ENCODE measurements around the gene UPK3BL1.
"Not testable (repeated sequence)": the region's sequence is repeated elsewhere in the genome, so short reads cannot be mapped to it uniquely, and the experiment has no call there.

The UPK3BL1 gene, protein sequence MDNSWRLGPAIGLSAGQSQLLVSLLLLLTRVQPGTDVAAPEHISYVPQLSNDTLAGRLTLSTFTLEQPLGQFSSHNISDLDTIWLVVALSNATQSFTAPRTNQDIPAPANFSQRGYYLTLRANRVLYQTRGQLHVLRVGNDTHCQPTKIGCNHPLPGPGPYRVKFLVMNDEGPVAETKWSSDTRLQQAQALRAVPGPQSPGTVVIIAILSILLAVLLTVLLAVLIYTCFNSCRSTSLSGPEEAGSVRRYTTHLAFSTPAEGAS

DNA sequence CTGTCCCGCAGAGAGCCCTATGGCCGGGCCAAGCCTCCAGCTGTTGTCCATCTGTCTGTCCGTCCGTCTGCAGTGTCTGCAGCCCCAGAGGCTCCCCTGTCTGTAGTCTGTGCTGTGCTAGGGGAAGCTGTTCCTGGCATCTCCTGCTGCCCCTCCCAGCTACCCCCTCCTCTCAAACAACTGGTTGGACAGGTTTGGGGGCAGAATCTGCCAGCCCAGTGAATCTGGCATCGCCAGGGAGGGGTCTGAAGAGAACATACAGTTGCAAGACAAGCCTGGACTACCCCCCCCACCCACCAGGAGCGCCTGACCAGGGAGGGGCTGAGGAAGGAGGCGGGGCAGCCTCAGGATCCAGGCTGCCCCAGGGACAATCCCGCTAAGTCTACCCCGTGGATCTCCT, at the start of gene UPK3BL1:
Gene UPK3BL1 (minus strand): TSS at position 101 of the 400 bp plus-strand sequence. CDS start 50 bp downstream, at position 51.
- DNase-seq: not testable (repeated sequence)

DNA sequence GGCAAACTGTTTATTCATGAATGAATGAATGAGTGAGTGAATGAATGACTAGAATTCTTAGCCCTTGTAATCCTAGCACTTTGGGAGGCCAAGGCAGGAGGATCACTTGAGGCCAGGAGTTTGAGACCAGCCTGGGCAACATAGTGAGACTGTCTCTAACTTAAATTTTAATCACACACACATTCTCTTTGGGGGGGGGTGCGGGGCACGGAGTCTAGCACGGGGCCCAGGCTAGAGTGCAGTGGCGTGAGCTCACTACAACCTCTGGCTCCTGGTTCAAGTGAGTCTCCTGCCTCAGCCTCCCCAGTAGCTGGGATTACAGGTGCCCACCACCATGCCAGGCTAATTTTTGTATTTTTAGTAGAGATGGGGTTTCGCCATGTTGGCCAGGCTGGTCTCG, 48.0 kb upstream of the UPK3BL1 start:
- DNase-seq: not testable (repeated sequence)

DNA sequence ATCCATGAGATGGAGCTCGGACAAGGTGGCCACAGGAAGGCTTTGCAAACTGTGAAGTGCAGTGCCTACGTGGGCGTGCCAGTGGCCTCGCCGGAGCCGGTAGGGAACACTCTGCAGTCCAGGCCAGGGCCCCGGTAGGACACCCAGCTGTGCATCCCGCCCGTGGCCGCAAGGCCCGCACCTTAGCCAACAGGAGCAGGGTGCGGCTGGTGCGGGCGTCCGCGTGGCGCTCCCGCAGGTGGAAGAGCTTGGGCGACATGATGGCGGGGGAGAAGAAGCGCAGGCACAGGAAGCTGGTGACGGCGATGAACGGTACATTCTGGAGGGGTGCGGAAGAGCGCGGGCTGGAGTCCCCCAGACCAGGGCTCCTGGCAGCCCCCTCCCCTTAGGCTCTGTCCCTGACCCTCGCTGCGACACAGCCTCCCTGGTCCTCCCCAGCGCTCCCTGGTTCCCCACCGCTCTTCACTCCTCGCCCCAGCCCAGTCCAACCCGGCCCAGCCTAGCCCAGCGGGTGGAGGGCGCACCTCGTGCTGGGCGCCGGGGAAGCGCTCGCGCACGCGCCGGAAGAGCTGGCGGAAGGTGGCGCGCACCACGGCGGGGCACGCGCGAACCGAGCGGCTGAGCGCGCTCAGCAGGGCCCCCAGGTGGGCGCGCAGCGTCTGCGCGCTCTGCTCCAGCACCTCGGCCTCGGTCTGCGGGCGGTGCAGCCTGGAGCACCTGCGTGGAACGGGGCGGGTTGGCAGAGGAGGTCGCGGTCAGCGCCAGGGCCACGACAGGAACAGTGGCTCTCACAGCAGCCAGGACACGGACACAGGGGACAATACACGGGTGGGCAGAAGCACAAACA, 47.1 kb upstream of the UPK3BL1 start:
- not testable (repeated sequence) for DNase-seq

DNA sequence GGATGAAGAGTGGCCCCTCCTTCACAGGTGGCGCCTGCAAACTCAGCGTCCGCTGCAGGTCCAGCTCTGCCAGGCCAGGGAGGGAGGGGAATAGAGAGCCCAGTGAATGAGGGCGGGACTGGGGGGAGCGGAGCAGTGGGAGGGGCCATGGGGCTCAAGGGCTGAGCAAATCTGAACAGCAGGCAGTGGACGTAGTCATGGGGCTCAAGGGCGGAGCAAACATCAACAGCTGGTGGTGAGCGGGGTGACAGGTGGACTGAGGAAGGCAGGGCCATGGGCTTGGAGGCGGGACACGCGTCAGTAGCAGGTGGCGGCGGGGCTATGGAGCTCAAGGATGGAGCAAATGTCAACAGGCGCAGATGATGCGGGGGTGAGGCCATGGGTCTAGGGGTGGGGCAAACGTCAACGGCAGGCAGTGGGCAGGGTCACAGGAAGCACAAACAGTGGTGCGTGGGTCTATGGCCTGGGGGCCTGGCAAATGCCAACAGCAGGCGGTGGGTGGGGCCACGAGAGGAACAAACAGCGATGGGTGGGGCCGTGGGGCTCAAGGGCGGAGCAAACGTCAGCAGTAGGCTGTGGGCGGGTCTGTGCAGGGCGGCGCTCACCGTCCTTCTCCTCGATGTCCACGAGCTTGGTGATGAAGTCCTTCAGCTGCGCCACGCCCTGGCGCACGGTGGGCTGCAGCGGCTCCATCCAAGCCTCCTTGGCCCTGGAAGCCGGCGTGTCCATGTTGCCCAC, 45.9 kb upstream of the UPK3BL1 start:
- DNase-seq: not testable (repeated sequence)

DNA sequence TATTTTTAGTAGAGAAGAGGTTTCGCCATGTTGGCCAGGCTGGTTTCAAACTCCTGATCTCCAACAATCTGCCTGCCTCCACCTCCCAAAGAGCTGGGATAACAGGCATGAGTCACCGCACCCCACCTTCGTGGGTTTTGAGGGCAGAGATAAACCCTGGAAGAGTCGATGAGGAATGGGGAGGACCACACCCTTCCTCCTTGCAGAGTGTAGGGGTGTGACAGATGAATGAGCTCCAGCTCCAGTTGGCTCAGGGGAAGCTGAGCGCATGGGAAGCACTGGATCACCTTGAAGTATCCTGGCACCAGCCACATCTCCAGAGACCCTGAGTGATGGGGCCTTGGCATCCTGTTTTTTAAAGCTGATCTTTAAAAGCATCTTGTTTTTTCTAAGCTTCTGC, 40.0 kb upstream of the UPK3BL1 start:
- DNase-seq: not testable (repeated sequence)

DNA sequence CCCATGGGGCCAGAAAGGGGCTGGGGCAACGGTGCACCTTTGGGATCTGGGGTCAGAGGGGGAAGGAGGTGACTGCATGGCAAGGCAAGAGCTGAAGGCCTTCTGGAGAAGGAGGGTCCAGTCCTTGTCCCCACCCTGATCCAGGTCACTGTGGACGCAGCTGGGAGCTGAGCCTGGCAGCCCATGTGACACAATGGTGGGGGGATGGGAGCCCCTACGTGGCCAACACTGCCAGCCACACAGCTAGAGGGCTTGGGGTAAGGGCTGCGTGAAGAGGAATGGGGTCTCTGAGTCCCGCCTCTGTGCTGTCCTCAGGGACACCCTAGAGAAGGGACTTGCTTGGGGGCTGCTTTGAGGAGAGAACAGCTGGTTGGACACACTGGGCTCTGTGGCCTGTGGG, 38.2 kb upstream of the UPK3BL1 start:
- not testable (repeated sequence) for DNase-seq

DNA sequence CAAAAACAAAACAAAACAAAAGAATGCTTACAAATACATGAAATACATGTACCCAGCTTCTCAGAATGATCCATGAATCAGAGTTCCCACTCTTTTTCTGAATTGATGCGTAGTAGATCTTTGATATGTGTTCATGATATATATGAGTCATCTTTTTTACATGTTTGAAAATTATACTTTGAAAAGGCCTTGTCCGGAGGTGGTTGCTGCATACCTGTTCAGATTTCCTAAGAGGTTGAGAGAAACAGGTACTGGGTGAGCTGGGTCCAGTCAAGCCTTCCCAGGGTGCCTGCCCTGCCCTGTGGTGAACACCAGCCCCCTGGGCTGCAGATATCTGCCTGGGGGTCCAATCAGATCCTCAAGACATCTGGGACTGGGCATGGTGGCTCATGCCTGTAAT, 33.0 kb upstream of the UPK3BL1 start:
- DNase-seq: not testable (repeated sequence)

DNA sequence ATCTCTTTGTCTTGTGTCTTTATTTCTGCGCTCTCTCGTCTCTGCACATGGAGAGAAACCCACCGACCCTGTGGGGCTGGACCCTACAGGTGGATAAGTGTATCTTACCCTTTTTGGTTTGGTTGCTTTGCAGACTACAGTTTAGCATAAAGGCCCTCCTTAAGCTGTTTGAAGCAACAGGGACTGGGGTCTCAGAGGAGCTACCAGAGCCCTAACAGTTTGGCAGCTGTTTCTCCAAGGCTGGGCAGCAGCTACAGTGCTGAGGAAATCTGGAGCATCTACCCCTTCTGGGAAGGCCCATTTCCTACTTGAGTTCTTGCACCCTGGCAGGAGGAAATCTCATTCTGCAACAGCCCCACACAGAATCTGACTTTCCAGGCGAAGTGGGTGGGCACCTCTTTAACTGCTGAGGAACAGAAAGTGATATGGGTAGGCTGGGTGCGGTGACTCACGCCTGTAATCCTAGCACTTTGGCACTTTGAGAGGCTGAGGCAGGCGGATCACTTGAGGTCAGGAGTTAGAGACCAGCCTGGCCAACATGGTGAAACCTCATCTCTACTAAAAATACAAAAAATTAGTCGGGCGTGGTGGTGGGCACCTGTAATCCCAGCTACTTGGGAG, 31.0 kb upstream of the UPK3BL1 start:
- DNase-seq: not testable (repeated sequence)

DNA sequence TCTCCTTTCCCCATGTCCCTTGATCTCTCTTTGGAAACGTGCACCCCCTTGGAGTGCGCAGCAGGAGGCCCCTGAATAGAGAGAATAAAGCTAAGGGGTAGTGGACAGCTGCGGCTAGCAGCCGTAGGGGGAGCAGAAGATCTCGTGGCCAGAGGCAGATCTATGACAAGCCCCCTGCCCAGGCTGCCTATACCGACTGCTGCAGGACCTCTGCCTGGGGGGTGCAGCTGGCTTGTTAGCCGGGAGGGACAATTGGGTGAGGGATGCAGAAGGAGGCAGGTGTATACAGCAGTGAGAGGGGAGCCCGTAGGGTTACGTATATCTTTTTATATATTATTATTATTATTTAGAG, 29.3 kb upstream of the UPK3BL1 start:
- DNase-seq: not testable (repeated sequence)

DNA sequence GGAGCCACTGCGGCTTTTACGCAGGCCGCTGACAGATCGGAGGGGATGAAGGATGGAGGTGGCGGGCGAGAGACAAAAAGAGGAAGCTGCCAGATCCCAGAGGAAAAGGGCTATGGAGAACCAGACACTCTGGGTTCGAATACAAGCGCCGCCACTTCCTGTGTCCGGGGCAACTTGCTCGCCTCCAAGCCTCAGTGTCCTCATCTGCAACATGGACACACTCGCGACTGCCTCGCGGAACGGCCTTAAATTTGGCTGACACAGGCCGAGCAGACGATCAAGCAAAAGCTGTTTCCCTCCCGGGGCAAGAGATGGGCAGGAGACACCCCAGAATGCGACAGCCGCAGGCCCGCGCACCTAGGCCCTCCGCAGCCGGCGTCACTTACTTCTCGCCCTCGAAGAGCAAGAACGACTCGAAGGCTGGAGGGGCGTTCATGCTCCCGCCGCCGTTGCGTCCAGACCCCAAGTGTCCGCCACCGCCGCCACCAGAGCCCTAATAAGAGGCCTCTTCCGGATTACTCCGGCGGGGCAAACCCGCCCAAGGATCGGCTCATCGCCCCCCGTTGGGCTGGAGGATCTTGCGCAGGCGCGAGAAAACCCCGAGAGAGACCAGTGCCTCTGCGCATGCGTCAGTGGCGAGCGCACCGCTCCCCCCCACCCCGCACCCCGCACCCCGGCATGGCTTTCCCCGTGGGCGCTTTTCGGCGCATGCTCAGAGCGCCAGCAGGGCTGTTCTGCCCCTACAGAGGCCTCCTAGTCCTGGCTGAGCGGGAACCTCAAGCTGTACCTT, 28.8 kb upstream of the UPK3BL1 start, which contains the start of gene POLR2J2:
Gene POLR2J2 (minus strand): TSS at position 498 of the 790 bp plus-strand sequence. CDS start 62 bp downstream, at position 436.
- DNase-seq: not testable (repeated sequence)

DNA sequence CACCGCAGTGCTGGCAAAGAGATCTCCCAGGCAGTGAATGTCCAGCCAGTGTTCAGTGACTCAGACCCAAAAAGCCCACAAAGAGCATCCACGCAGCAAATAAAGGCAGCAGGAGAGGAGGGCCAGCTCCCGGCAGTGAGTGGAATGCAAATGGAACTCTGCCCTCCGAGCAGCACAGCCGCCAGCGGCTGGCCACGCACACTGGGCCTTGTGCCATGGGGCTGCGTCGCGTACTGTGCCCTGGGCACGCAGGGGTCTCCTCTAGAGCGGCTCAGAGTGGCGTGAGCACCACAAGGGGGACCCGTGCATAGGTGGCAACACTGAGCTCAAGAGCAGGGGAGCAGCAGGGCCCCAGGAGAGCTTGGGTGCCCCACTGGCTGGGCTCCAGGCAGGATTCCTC, 24.9 kb upstream of the UPK3BL1 start:
- not testable (repeated sequence) for DNase-seq

DNA sequence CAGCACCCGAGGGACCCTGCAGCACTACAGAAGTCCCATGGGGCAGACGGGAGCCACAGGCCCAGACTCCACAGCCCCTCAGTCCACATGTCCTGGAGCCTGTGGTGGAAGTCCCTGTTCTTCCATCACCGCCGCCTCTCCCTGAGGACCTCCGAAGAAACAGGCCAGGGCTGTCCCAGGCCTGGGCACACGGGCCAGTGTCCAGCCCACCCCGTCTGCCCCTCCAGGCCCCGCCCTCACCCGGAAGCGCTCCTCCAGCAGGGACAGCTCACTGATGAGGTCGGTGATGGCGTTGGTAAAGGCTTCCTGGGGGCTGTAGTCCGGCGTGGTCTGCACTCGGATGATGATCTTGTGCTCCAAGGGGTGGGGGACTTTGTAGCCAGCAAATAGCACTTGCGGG, 24.3 kb upstream of the UPK3BL1 start:
- not testable (repeated sequence) for DNase-seq

DNA sequence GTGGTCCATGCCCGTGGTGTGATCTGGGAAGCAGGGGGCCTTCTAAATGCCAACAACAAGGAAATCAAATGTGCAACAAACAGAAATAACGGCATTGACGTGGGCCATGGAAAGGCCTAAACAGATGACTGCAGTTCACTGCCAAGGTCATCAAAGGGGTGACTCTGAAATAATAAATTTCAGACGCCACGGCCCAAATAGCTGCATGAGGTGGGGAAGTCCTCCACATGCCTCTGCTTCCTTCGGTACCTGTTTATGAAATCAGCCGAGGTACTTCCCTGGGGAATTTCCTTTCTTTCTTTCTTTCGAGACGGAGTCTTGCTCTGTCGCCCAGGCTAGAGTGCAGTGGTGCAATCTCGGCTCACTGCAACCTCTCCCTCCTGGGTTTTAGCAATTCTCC, 22.2 kb upstream of the UPK3BL1 start:
- not testable (repeated sequence) for DNase-seq

DNA sequence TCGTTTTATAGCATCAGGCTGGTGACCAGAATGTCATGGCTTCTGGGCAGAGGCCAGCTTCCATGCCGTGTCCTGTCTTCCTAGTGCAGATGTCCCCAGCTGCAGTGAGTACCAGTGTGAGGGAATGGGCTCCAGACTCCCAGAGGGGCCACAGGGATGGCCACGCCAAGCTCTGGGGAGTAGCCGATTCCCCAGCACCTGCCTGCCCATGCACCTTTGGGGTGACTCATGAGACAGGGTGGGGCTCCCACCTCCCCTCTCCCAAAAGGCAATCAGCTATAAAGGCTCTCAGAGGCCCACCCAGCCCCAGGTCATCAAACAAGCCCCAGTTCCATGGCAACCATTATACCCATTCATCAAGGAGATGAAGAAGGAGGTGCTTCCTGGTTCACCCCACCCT, 7.3 kb upstream of the UPK3BL1 start, which contains the start of gene SPDYE2B:
Gene SPDYE2B (plus strand): TSS at position 396 of the 400 bp plus-strand sequence. CDS start 2,030 bp downstream, outside the sequence.
- not testable (repeated sequence) for DNase-seq

DNA sequence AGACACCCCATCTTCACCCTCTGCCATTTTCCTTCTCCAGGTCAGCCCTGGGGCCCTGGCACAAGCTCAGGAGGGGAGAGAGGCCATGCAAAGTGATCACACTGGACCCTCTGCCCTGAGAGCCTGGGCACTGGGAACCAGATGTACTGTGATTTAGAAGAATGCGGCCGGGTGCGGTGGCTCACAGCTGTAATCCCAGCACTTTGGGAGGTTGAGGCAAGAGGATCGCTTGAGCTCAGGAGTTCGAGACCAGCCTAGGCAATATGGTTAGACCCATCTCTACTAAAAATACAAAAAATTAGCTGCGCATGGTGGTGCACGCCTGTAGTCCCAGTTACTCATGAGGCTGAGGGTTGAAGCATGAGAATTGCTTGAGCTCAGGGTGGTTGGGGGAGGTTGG, 5.2 kb upstream of the UPK3BL1 start:
- DNase-seq: not testable (repeated sequence)

DNA sequence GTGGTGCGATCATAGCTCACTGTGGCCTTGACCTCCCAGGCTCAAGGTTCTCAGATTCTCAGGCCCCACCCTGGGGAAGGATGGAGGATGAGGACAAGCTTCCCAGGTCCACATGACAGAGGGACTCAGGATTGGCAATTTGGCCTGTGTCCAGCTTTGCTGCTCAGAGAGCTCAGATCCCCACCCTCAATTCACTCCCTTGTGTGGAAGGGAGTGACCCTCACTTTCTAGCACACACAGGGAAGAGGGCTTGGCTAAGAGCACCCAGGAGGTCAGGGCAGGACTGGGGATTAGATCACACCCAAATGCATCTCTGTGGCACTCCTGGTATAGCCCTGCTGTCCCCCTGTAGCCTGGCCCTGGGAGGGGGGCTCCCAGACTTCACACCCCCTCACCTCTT, 813 bp upstream of the UPK3BL1 start:
- not testable (repeated sequence) for DNase-seq

DNA sequence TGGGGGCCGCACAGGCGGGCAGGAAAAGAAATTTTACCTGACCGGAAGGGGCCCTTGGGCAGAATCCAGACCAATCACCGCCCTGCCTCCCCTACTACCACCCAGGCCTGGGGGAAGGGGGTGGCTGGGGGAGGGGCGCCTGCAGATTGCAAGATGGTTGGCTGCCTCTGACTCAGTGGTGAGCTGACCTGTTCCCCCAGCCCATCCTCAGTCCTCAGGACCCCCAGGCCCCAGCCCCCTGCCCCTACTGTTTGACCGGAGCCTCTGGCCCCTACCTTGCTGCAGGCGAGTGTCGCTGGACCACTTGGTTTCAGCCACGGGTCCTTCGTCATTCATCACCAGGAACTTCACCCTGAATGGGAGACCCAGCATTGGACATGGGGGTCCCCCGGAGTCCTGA, 3.7 kb downstream of the UPK3BL1 start:
- DNase-seq: not testable (repeated sequence)

DNA sequence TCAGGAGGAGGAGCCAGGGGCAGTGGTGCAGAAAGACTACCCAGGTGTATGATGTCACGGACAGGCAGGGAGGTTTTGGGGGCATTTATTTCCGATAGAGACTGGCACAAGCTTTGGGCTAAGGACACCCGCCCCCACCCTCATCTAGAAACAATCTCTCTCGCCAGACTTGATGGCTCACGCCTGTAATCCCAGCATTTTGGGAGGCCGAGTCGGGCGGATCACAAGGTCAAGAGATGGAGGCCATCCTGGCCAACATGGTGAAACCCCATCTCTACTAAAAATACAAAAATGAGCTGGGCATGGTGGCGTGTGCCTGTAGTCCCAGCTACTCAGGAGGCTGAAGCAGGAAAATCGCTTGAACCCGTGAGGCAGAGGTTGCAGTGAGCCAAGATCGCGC, 5.6 kb downstream of the UPK3BL1 start:
- not testable (repeated sequence) for DNase-seq

DNA sequence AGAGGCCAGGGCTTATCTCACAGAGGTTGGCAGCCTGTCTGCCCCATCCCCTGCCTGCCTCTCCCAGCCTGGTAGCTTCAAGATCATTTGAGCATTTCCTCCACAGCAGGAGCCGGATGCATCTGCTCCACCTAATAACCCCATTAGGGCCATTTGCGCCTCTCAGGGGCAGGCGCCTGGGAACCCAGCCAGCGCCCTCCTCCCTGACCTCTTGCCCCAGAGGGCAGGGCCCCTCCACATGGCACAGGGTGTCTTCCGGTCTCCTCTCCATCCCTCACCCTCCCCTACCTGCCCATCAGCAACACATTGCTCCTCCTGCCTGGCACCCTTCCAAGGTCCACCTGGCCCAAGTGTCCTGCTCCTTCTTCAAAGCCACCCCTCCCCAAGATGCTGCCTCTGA, 7.2 kb downstream of the UPK3BL1 start:
- DNase-seq: not testable (repeated sequence)

DNA sequence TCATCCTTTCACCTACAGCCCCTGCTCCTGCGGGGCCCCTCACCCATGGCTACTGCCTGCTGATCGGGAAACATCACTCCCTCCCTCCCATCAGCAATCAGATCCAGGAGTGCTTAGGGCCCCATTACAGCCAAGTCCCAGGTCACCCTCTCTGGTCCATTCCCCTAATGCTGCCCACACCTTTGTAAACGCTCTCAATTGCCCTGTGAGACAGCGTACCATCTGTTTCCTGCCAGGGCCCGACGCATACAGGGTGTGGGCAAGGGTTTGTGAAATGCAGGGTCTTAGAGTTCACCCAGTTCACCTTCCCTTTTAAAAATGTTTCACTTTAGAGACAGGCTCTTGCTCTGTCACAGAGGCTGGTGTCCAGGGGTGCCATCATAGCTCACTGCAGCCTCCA, 8.3 kb downstream of the UPK3BL1 start:
- not testable (repeated sequence) for DNase-seq

DNA sequence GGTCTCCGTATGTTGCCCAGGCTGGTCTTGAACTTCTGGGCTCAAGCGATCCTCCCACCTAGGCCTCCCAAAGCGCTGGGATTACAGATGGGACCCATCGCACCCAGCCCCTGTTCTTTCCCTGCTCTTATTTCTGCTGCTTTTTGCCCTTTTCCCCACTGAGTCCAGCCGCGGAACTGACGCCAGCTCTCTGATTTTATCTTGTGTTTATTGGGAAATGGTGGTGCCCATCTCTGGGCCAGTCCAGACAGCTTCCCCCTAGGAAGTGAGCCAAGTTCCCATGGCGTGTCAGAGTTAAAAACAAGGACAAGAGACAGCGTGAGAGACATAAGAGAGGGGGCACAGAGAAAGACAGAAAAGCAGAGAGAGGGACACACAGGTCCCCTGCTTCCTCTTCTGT, 12.0 kb downstream of the UPK3BL1 start:
- not testable (repeated sequence) for DNase-seq

Data from NCI-H2171 (cell line).